CD14-positive monocyte (primary cell): ENCODE data around the gene LTB4R. TPM values are rescaled to one million over a fixed set of nuclear protein-coding genes. Genes with fewer than 3 reads are reported as not detected.

Experiments used
- DNase-seq, 3 donors: peaks; one replicate each; pipeline ENCODE4 v3.0.0-alpha.2; 2011 to 2022
- H2AFZ ChIP-seq: 2 replicates; pipeline ENCODE4 v1.6.0; 2012; ENCODE audit warnings: mild to moderate bottlenecking, low read depth, low read length, inconsistent platforms; ENCODE audit not compliant: insufficient read depth, poor library complexity, severe bottlenecking
- H3K27ac ChIP-seq, 2 donors: 1 replicate in 1 of 2; 2 replicates in 1 of 2; pipeline ENCODE4 v1.5.1; 2012 to 2013; ENCODE audit warnings: low read length in 2 of 2, control low read depth in 1 of 2, inconsistent platforms in 1 of 2, low read depth in 1 of 2, mild to moderate bottlenecking in 1 of 2
- H3K27me3 ChIP-seq, 2 donors: one replicate each; pipeline versions ENCODE4 v1.6.0 to v1.6.1; 2011 to 2013; ENCODE audit warnings: low read length in 2 of 2; ENCODE audit not compliant: control insufficient read depth in 2 of 2, insufficient read depth in 2 of 2
- H3K36me3 ChIP-seq, 2 donors: replicated peaks in 1 of 2; 1 replicate in 1 of 2; 2 replicates in 1 of 2; pipeline versions ENCODE4 v1.5.1 to v1.6.1; 2012 to 2013; ENCODE audit warnings: low read length in 2 of 2, control low read depth in 1 of 2, inconsistent platforms in 1 of 2, mild to moderate bottlenecking in 1 of 2; ENCODE audit not compliant: insufficient read depth in 2 of 2, control insufficient read depth in 1 of 2
- H3K4me1 ChIP-seq, 2 donors: 1 replicate in 1 of 2; 2 replicates in 1 of 2; pipeline versions ENCODE4 v1.5.1 to v1.6.1; 2012 to 2013; ENCODE audit warnings: low read length in 2 of 2, control low read depth in 1 of 2, inconsistent platforms in 1 of 2, mild to moderate bottlenecking in 1 of 2, moderate library complexity in 1 of 2; ENCODE audit not compliant: insufficient read depth in 2 of 2, control insufficient read depth in 1 of 2
- H3K4me2 ChIP-seq: replicated peaks from 2 replicates; pipeline ENCODE3; 2012; ENCODE audit warnings: low read length, moderate library complexity, mild to moderate bottlenecking; ENCODE audit not compliant: poor library complexity, severe bottlenecking; ENCODE audit errors: extremely low read depth
- H3K4me3 ChIP-seq, 3 experiments: fragments of 200-600 bp in 1 of 3; sonication (generic) in 1 of 3; replicated peaks in 1 of 3; 1 replicate in 2 of 3; 2 replicates in 1 of 3; pipeline ENCODE4 v1.5.1; 2011 to 2013; ENCODE audit warnings: low read length in 3 of 3, mild to moderate bottlenecking in 3 of 3, control low read depth in 2 of 3, low read depth in 2 of 3, inconsistent platforms in 1 of 3, moderate library complexity in 1 of 3
- H3K79me2 ChIP-seq: 2 replicates; pipeline ENCODE4 v1.6.0; 2012; ENCODE audit warnings: mild to moderate bottlenecking, control low read depth, inconsistent platforms, low read length, moderate library complexity; ENCODE audit not compliant: insufficient read depth
- H3K9ac ChIP-seq: 2 replicates; pipeline ENCODE4 v1.6.0; 2017; ENCODE audit warnings: low read length, mild to moderate bottlenecking; ENCODE audit not compliant: insufficient read depth, poor library complexity, severe bottlenecking
- H3K9me3 ChIP-seq, 2 donors: replicated peaks in 1 of 2; 1 replicate in 1 of 2; 2 replicates in 1 of 2; pipeline versions ENCODE4 v1.5.1 to v1.6.1; 2012 to 2013; ENCODE audit warnings: low read length in 2 of 2, control low read depth in 1 of 2; ENCODE audit not compliant: control insufficient read depth in 1 of 2, insufficient read depth in 1 of 2
- H4K20me1 ChIP-seq: 2 replicates; pipeline ENCODE4 v1.6.0; 2012; ENCODE audit warnings: mild to moderate bottlenecking, low read length, control low read depth, moderate library complexity; ENCODE audit not compliant: insufficient read depth
- H3K27ac Mint-ChIP-seq, 7 donors: one replicate each; pipeline ENCODE4 v1.8.0; 2020; ENCODE audit warnings: mild to moderate bottlenecking in 7 of 7, mixed read lengths in 7 of 7, moderate library complexity in 6 of 7, inconsistent platforms in 2 of 7
- H3K27me3 Mint-ChIP-seq, 3 donors: one replicate each; pipeline ENCODE4 v1.8.0; 2021 to 2022; ENCODE audit warnings: low read depth in 3 of 3, mild to moderate bottlenecking in 3 of 3, mixed read lengths in 3 of 3, moderate library complexity in 3 of 3, inconsistent platforms in 1 of 3
- H3K36me3 Mint-ChIP-seq, 2 donors: one replicate each; pipeline ENCODE4 v1.8.0; 2020; ENCODE audit warnings: mixed read lengths in 2 of 2, inconsistent platforms in 1 of 2, mild to moderate bottlenecking in 1 of 2
- H3K4me1 Mint-ChIP-seq: one replicate; pipeline ENCODE4 v1.8.0; 2020; ENCODE audit warnings: mild to moderate bottlenecking, mixed read lengths
- H3K4me3 Mint-ChIP-seq, 2 donors: one replicate each; pipeline ENCODE4 v1.8.0; 2020; ENCODE audit warnings: mild to moderate bottlenecking in 2 of 2, mixed read lengths in 2 of 2, moderate library complexity in 1 of 2
- H3K9me3 Mint-ChIP-seq, 7 donors: one replicate each; pipeline ENCODE4 v1.8.0; 2020 to 2022; ENCODE audit warnings: mixed read lengths in 7 of 7, mild to moderate bottlenecking in 6 of 7, moderate library complexity in 6 of 7, inconsistent platforms in 2 of 7
- CTCF ChIP-seq: fragments of 200-600 bp; IDR thresholded peaks from one replicate; pipeline ENCODE4 v1.8.0; 2022; ENCODE audit warnings: antibody characterized with exemption, mild to moderate bottlenecking
- WGBS: methylation state at CpG from one replicate; pipeline ENCODE4 v1.1.5; 2013; ENCODE audit warnings: missing lambda C conversion rate; ENCODE audit not compliant: insufficient coverage; 5-methylcytosine and 5-hydroxymethylcytosine counted together
- intact Hi-C, 2 donors: fragments of 100-400 bp; cut with micrococcal nuclease; formaldehyde crosslinking; loops; one replicate each; pipeline versions ENCODE4 v1.15.0 to v1.15.1; 2023
- polyA plus RNA-seq, 3 donors: library from polyadenylated mRNA; depleted of rRNA in 1 of 3; unstranded in 2 of 3; stranded (reverse) in 1 of 3; fragments of 300-500 nt in 2 of 3; fragments of >200 nt in 1 of 3; fragmentation: Illumina TruSeq in 2 of 3; gene quantifications; 1 replicate in 2 of 3; 2 replicates in 1 of 3; pipeline ENCODE4 v1.2.3, GENCODE V29; 2012 to 2021

The LTB4R gene
- polyA plus RNA-seq, 3 donors, result 51.5 to 98.5 (median 87.3) TPM

DNA sequence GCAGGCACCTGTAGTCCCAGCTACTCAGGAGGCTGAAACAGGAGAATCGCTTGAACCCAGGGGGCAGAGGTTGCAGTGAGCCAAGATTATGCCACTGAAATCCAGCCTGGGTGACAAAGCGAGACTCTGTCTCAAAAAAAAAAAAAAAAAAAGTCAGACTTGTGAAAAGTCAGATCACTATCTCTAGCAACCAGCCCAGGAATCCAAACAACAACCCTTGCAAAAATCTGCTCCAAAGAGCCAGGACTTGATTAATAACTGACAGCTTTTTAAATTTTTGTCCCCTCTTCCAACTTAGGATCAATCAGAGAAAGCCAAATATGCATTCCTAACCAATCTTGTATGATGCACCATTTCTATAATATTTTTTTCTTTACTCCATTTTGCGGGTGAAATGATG, 49.0 kb downstream of the LTB4R start:
- no peak overlapping the region for H3K4me2 ChIP-seq
- no peak overlapping the region for H3K27ac ChIP-seq
- H3K36me3 ChIP-seq, result no peaks in the 10 kb centered on the region
- TF ChIP-seq CTCF, result no peak
- intact Hi-C loops, result no loop called here
- 100% methylated on average over 1 of the region's 3 CpGs for WGBS
- Mint-ChIP-seq H3K4me3 (no peak overlapping the region), H3K27ac (no peak overlapping the region), H3K27me3 (peaks cover 7 to 10% (median 9%) of the 10 kb centered on the region in 3 donors), H3K4me1 (peaks cover 13% of the 10 kb centered on the region), H3K36me3 (peaks cover 0 to 5% of the 10 kb centered on the region in 2 donors), H3K9me3 (peaks cover 0 to 3% (median 0%) of the 10 kb centered on the region in 7 donors)
- no peak for DNase-seq
- H3K4me3 ChIP-seq, result no peak overlapping the region
- peaks cover under 1 to 1% of the 10 kb centered on the region in 2 donors for H3K4me1 ChIP-seq
- H3K9ac ChIP-seq, result no peak overlapping the region
- no peaks in the 10 kb centered on the region for H3K9me3 ChIP-seq
- no peak overlapping the region for H2AFZ ChIP-seq
- peaks cover 6% of the 10 kb centered on the region in 2 donors for H3K27me3 ChIP-seq
- no peaks in the 10 kb centered on the region for H4K20me1 ChIP-seq
- H3K79me2 ChIP-seq, result no peaks in the 10 kb centered on the region

GRCh38 chr14:24361326-24361725, 50.0 kb downstream of the LTB4R start:
- peak in 2 of 3 donors; percentile 25 for DNase-seq
- H3K9me3 ChIP-seq, result peaks cover 0 to 4% of the 10 kb centered on the region in 2 donors
- H3K4me3 ChIP-seq, result no peak overlapping the region
- no peak overlapping the region for H3K4me2 ChIP-seq
- intact Hi-C loops, result no loop called here
- no peak overlapping the region for H2AFZ ChIP-seq
- no peaks in the 10 kb centered on the region for H3K79me2 ChIP-seq
- H3K4me1 Mint-ChIP-seq, result peaks cover 24% of the 10 kb centered on the region
- no peak overlapping the region for H3K27ac Mint-ChIP-seq
- H3K9me3 Mint-ChIP-seq, result peaks cover 0 to 12% (median 2%) of the 10 kb centered on the region in 7 donors
- no peaks in the 10 kb centered on the region for H4K20me1 ChIP-seq
- TF ChIP-seq CTCF, result no peak
- no peak overlapping the region for H3K27ac ChIP-seq
- WGBS, result no CpG with 5 or more reads among the region's 2 CpGs
- H3K36me3 ChIP-seq, result no peaks in the 10 kb centered on the region
- peaks cover 15 to 16% of the 10 kb centered on the region in 2 donors for H3K27me3 ChIP-seq
- peaks cover 16 to 20% (median 19%) of the 10 kb centered on the region in 3 donors for H3K27me3 Mint-ChIP-seq
- no peak overlapping the region for H3K9ac ChIP-seq
- peaks cover 3 to 12% of the 10 kb centered on the region in 2 donors for H3K36me3 Mint-ChIP-seq
- no peak overlapping the region for H3K4me3 Mint-ChIP-seq
- H3K4me1 ChIP-seq, result peaks cover 9% of the 10 kb centered on the region in 2 donors
